GM12878 (cell line): ENCODE results near the gene IRF2. TPM values are rescaled to one million over a fixed set of nuclear protein-coding genes. Genes with fewer than 3 reads are reported as not detected.
A peak's percentile ranks its signal among the peaks of the same experiment; 100 is the strongest.

Source experiments
- CTCF ChIP-seq, 3 experiments: IDR thresholded peaks in 2 of 3; conservative IDR thresholded peaks in 1 of 3; 2 replicates each; pipeline ENCODE4 v1.5.1; 2011; ENCODE audit warnings: low read depth in 3 of 3, low read length in 3 of 3, mild to moderate bottlenecking in 3 of 3, control low read depth in 2 of 3, moderate library complexity in 2 of 3, inconsistent platforms in 1 of 3, mixed read lengths in 1 of 3; ENCODE audit not compliant: control insufficient read depth in 2 of 3, insufficient read depth in 1 of 3; ENCODE audit errors: extremely low read depth in 1 of 3
- DPF2 ChIP-seq: fragments of 450-650 bp; IDR thresholded peaks from 2 replicates; pipeline ENCODE4 v1.6.1; 2017; ENCODE audit warnings: mild to moderate bottlenecking
- MTA3 ChIP-seq: IDR thresholded peaks from 2 replicates; pipeline ENCODE4 v1.6.1; 2012; ENCODE audit warnings: low read length, inconsistent platforms, borderline replicate concordance
- NR2C1 ChIP-seq: fragments of 450-650 bp; IDR thresholded peaks from 2 replicates; pipeline ENCODE4 v1.6.1; 2017; ENCODE audit warnings: antibody characterized with exemption, mild to moderate bottlenecking, moderate library complexity
- PRDM15 ChIP-seq: fragments of 450-650 bp; formaldehyde crosslinking; IDR thresholded peaks from 2 replicates; pipeline ENCODE4 v1.4.0; 2020; ENCODE audit warnings: mild to moderate bottlenecking, moderate library complexity
- RELB ChIP-seq: fragments of 450-650 bp; IDR thresholded peaks from 2 replicates; pipeline ENCODE4 v1.6.1; 2017; ENCODE audit warnings: low read depth, mild to moderate bottlenecking, moderate library complexity
- SMARCA5 ChIP-seq: fragments of 450-650 bp; IDR thresholded peaks from 2 replicates; pipeline ENCODE4 v1.6.1; 2017; ENCODE audit warnings: mild to moderate bottlenecking
- STAT1 ChIP-seq: fragments of 450-650 bp; conservative IDR thresholded peaks from 2 replicates; pipeline ENCODE4 v1.6.1; 2014; ENCODE audit warnings: antibody characterized with exemption, mild to moderate bottlenecking
- TBL1XR1 ChIP-seq: IDR thresholded peaks from 2 replicates; pipeline ENCODE4 v1.6.1; 2012; ENCODE audit warnings: low read depth, low read length, improper control_type of control experiment
- USF1 ChIP-seq: IDR thresholded peaks from 2 replicates; pipeline ENCODE4 v1.6.1; 2011; ENCODE audit warnings: borderline replicate concordance, low read depth, mild to moderate bottlenecking, moderate library complexity, mixed read lengths, low read length; ENCODE audit not compliant: insufficient read depth; ENCODE audit errors: extremely low read length
- ZBTB33 ChIP-seq: fragments of 450-650 bp; IDR thresholded peaks from 2 replicates; pipeline ENCODE4 v1.6.1; 2017; ENCODE audit warnings: mild to moderate bottlenecking
- ZNF384 ChIP-seq: IDR thresholded peaks from 2 replicates; pipeline ENCODE4 v1.6.1; 2012; ENCODE audit warnings: low read depth, mild to moderate bottlenecking, low read length, improper control_type of control experiment, borderline replicate concordance
- ZNF687 ChIP-seq: fragments of 450-650 bp; IDR thresholded peaks from 2 replicates; pipeline ENCODE4 v1.6.1; 2017; ENCODE audit warnings: mild to moderate bottlenecking, moderate library complexity
- polyA plus RNA-seq, 11 experiments: library from polyadenylated mRNA; depleted of rRNA in 4 of 11; unstranded in 6 of 11; stranded (reverse) in 5 of 11; fragments of >200 nt; fragmentation: Nextera tagmentation in 4 of 11; fragmentation: Illumina TruSeq in 1 of 11; extraction: Ambion mirVana in 4 of 11; extraction: Trizol in 1 of 11; gene quantifications; 1 replicate in 1 of 11; 2 replicates in 10 of 11; pipeline versions ENCODE4 v1.2.1 to v1.2.3, GENCODE V29; 2011 to 2016; ENCODE audit warnings: inconsistent platforms in 2 of 11, missing spikeins in 2 of 11, low read depth in 1 of 11
- total RNA-seq, 4 experiments: library from RNA; depleted of rRNA in 3 of 4; stranded (reverse); fragments of >200 nt in 3 of 4; fragmentation: Illumina TruSeq in 1 of 4; extraction: Trizol in 1 of 4; gene quantifications; 2 replicates each; pipeline versions ENCODE4 v1.2.1 to v1.2.3, GENCODE V29; 2013 to 2021

IRF2 gene
- total and polyA plus RNA-seq, 10 of the 15 experiments (the other 5 are each of a cell fraction or from before 2014, with no cell fraction given): 45.1 to 99.3 (median 58.9) TPM

GRCh38 chr4:184417802-184418511 is 56.4 kb downstream of the IRF2 start (continued):
- TF ChIP-seq CTCF (IDR thresholded peaks at IDR 0.05 in 2 of 3, conservative IDR thresholded peaks at IDR 0.05 in 1 of 3; ENCODE audit: control insufficient read depth in 2 of 3, extremely low read depth in 1 of 3, insufficient read depth in 1 of 3, low read depth in 3 of 3, low read length in 3 of 3) (no peak), ZNF384 (no peak), DPF2 (peak; percentile 47), RELB (no peak; the same call in 1 of the 2 replicates), SMARCA5 (no peak), PRDM15 (CRISPR knock-in tag) (no peak), NR2C1 (no peak), ZBTB33 (no peak), STAT1 (no peak), MTA3 (peak; percentile 53; the same call in 1 of the 2 replicates), USF1 (no peak), ZNF687 (no peak), TBL1XR1 (peak; percentile 35; the same call in 1 of the 2 replicates)
